ENCODE data around the gene KRTAP21-1.
"Not testable (repeated sequence)": the region's sequence is repeated elsewhere in the genome, so short reads cannot be mapped to it uniquely, and the experiment has no call there.

The KRTAP21-1 gene

GRCh38 chr21:30755328-30755727 is at the start of gene KRTAP21-1:
KRTAP21-1 (minus strand) TSS chr21:30755428; CDS start chr21:30755378, 50 bp downstream.
- DNase-seq (ENCODE audit: low read depth in 2 of 2), result not testable (repeated sequence)

GRCh38 chr21:30800605-30801004 is 45.4 kb upstream of the KRTAP21-1 start:
- no peak for DNase-seq (ENCODE audit: low read depth in 2 of 2)

GRCh38 chr21:30793581-30794314 is 38.5 kb upstream of the KRTAP21-1 start:
- DNase-seq (ENCODE audit: low read depth in 2 of 2), result no peak

- no peak for DNase-seq (ENCODE audit: low read depth in 2 of 2)
Observed at GRCh38 chr21:30779249-30779648, 24.0 kb upstream of the KRTAP21-1 start.

GRCh38 chr21:30769724-30770431 is 14.7 kb upstream of the KRTAP21-1 start:
- no peak for DNase-seq (ENCODE audit: low read depth in 2 of 2)

- no peak for DNase-seq (ENCODE audit: low read depth in 2 of 2)
Observed at GRCh38 chr21:30760776-30761175, 5.5 kb upstream of the KRTAP21-1 start.

- no peak for DNase-seq (ENCODE audit: low read depth in 2 of 2)
Observed at GRCh38 chr21:30758306-30758705, 3.1 kb upstream of the KRTAP21-1 start.

GRCh38 chr21:30747159-30747558 is 8.1 kb downstream of the KRTAP21-1 start, which contains the start of gene KRTAP21-2:
KRTAP21-2 (minus strand) TSS chr21:30747259; CDS start chr21:30747202, 57 bp downstream.
- no peak for DNase-seq (ENCODE audit: low read depth in 2 of 2)

- DNase-seq (ENCODE audit: low read depth in 2 of 2), result no peak
Observed at GRCh38 chr21:30740462-30740861, 14.8 kb downstream of the KRTAP21-1 start.

- no peak for DNase-seq (ENCODE audit: low read depth in 2 of 2)
Observed at GRCh38 chr21:30733026-30733425, 22.2 kb downstream of the KRTAP21-1 start.

- no peak for DNase-seq (ENCODE audit: low read depth in 2 of 2)
Observed at GRCh38 chr21:30726726-30727125, 28.5 kb downstream of the KRTAP21-1 start.

GRCh38 chr21:30719401-30719800 is 35.8 kb downstream of the KRTAP21-1 start:
- no peak for DNase-seq (ENCODE audit: low read depth in 2 of 2)

GRCh38 chr21:30718239-30718909 is 36.9 kb downstream of the KRTAP21-1 start, which contains the start of gene KRTAP21-3:
KRTAP21-3 (minus strand) TSS chr21:30718777; CDS start chr21:30718759, 18 bp downstream.
- no peak for DNase-seq (ENCODE audit: low read depth in 2 of 2)

GRCh38 chr21:30717105-30717504 is 38.1 kb downstream of the KRTAP21-1 start:
- DNase-seq (ENCODE audit: low read depth in 2 of 2), result no peak

GRCh38 chr21:30714946-30715345 is 40.3 kb downstream of the KRTAP21-1 start:
- DNase-seq (ENCODE audit: low read depth in 2 of 2), result no peak

- DNase-seq (ENCODE audit: low read depth in 2 of 2), result no peak
Observed at GRCh38 chr21:30714456-30714855, 40.8 kb downstream of the KRTAP21-1 start.

- no peak for DNase-seq (ENCODE audit: low read depth in 2 of 2)
Observed at GRCh38 chr21:30713766-30714165, 41.5 kb downstream of the KRTAP21-1 start.

GRCh38 chr21:30710499-30710898 is 44.7 kb downstream of the KRTAP21-1 start:
- DNase-seq (ENCODE audit: low read depth in 2 of 2), result peak in 1 of 2 donors; percentile 9

GRCh38 chr21:30707409-30707808 is 47.8 kb downstream of the KRTAP21-1 start:
- no peak for DNase-seq (ENCODE audit: low read depth in 2 of 2)
